IMR-90 (cell line): ENCODE results near the gene AHNAK.

ENCODE experiments used
- CEBPB ChIP-seq: IDR thresholded peaks from 2 replicates; pipeline ENCODE4 v1.6.1; 2012; ENCODE audit warnings: low read depth, low read length, improper control_type of control experiment
- CTCF ChIP-seq: conservative IDR thresholded peaks from 2 replicates; pipeline ENCODE4 v1.5.1; 2012; ENCODE audit warnings: mild to moderate bottlenecking, low read depth, low read length, improper control_type of control experiment
- POLR2A ChIP-seq: IDR thresholded peaks from 2 replicates; pipeline ENCODE4 v1.6.1; 2012; ENCODE audit warnings: mild to moderate bottlenecking, low read depth, low read length
- RCOR1 ChIP-seq: IDR thresholded peaks from 2 replicates; pipeline ENCODE4 v1.6.1; 2012; ENCODE audit warnings: mild to moderate bottlenecking, low read length, improper control_type of control experiment; ENCODE audit not compliant: insufficient replicate concordance

GRCh38 chr11:62552485-62553079 lies 6.0 kb upstream of the AHNAK start:
- no peak for TF ChIP-seq CTCF
- no peak for TF ChIP-seq CEBPB
- TF ChIP-seq RCOR1 = no peak
- no peak for TF ChIP-seq POLR2A
